Kidney (tissue), 14 donors: ENCODE measurements around the gene OR6B1. TPM values are rescaled to one million over a fixed set of nuclear protein-coding genes. Genes with fewer than 3 reads are reported as not detected.

ENCODE experiments used
- DNase-seq, 5 donors: peaks; one replicate each; pipeline ENCODE4 v3.0.0-alpha.2; 2013 to 2020
- FAIRE-seq: peaks from 2 replicates; lab custom pipeline; 2012; peaks lifted over from hg19 to GRCh38; lab: Jason Lieb, UNC
- H3K27ac ChIP-seq, 2 donors: one replicate each; pipeline ENCODE4 v1.7.0; 2013; ENCODE audit warnings: low read depth in 2 of 2, low read length in 2 of 2, inconsistent platforms in 1 of 2
- H3K27me3 ChIP-seq: one replicate; pipeline ENCODE4 v1.7.1; 2013; ENCODE audit warnings: low read length, inconsistent platforms; ENCODE audit not compliant: control insufficient read depth, insufficient read depth
- H3K36me3 ChIP-seq, 3 donors: one replicate each; pipeline versions ENCODE4 v1.7.0 to v1.7.1; 2013; ENCODE audit warnings: low read length in 3 of 3, control low read depth in 1 of 3, inconsistent platforms in 1 of 3; ENCODE audit not compliant: insufficient read depth in 3 of 3, control insufficient read depth in 2 of 3
- H3K4me1 ChIP-seq, 3 donors: one replicate each; pipeline versions ENCODE4 v1.7.0 to v1.7.1; 2013; ENCODE audit warnings: low read length in 3 of 3, inconsistent platforms in 1 of 3, low read depth in 1 of 3; ENCODE audit not compliant: control insufficient read depth in 2 of 3, insufficient read depth in 2 of 3
- H3K4me3 ChIP-seq, 3 donors: one replicate each; pipeline versions ENCODE4 v1.7.0 to v1.8.1; 2013; ENCODE audit warnings: low read length in 3 of 3, control low read depth in 1 of 3, inconsistent platforms in 1 of 3
- H3K9ac ChIP-seq, 3 donors: one replicate each; pipeline versions ENCODE4 v1.7.0 to v1.7.1; 2013; ENCODE audit warnings: low read length in 3 of 3, control low read depth in 1 of 3, inconsistent platforms in 1 of 3
- H3K9me3 ChIP-seq, 3 donors: one replicate each; pipeline versions ENCODE4 v1.7.0 to v1.7.1; 2013; ENCODE audit warnings: low read length in 3 of 3, control low read depth in 1 of 3, inconsistent platforms in 1 of 3; ENCODE audit not compliant: control insufficient read depth in 2 of 3, insufficient read depth in 1 of 3
- CTCF ChIP-seq: IDR thresholded peaks from 3 replicates; pipeline ENCODE4 v1.5.1; 2012; ENCODE audit warnings: mild to moderate bottlenecking, moderate library complexity, borderline replicate concordance; ENCODE audit not compliant: insufficient read depth; ENCODE audit errors: extremely low read depth
- intact Hi-C: fragments of 100-400 bp; cut with DNase I; formaldehyde crosslinking; loops from one replicate; pipeline ENCODE4 v1.11.1; 2022
- polyA plus RNA-seq: library from polyadenylated mRNA; stranded (reverse); fragments of 350-450 nt; fragmentation: Illumina TruSeq; extraction: RNeasy Lipid Tissue Mini Kit (QIAGEN cat#74804); gene quantifications from one replicate; pipeline ENCODE4 v1.2.3, GENCODE V29; 2014; ENCODE audit warnings: low read depth, low replicate concordance; ENCODE audit not compliant: insufficient read depth
- total RNA-seq: library from RNA; stranded (reverse); fragmentation: NEBNext Ultra II Directional; extraction: Animal tissue kit (Norgen Biotek cat#: 25700); gene quantifications from one replicate; pipeline ENCODE4 v1.2.1, GENCODE V29; 2021
- donor health status: control.
- donor health status: control.
- donor health status: control.
- donor health status: control.
- donor health status: control.
- donor health status: DM: yes; HTN: yes; CAD: no.
- donor health status: Normal renal cell carcinoma (clear cell type).

Gene OR6B1
- total and polyA plus RNA-seq, 2 donors from 2014 or later = not detected

DNA sequence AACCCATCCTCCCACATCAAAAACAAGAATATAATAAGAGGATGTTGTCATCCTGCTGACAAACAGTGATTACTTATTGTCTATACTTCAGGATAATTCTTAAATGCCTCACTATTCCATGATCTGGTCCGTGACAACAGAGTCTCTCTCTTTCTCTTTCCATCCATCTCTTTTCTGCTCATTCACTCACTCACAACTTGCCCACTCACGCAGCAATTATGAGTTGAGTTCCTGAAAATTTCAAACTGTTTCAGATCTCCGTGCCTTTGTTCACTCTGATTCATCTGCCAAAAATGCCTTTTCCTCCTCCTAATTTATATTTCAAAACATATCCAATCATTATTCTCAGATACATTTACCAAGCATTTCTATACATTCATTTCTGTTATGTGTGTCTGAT, 1.4 kb downstream of the OR6B1 start:
- Histone ChIP-seq H3K27me3 (no peaks in the 10 kb centered on the region), H3K9ac (no peak overlapping the region), H3K27ac (no peak overlapping the region), H3K36me3 (no peaks in the 10 kb centered on the region), H3K9me3 (no peaks in the 10 kb centered on the region), H3K4me1 (no peaks in the 10 kb centered on the region), H3K4me3 (no peak overlapping the region)
- FAIRE-seq (no peak), DNase-seq (no peak)
- intact Hi-C loops = no loop called here
- no peak for TF ChIP-seq CTCF

DNA sequence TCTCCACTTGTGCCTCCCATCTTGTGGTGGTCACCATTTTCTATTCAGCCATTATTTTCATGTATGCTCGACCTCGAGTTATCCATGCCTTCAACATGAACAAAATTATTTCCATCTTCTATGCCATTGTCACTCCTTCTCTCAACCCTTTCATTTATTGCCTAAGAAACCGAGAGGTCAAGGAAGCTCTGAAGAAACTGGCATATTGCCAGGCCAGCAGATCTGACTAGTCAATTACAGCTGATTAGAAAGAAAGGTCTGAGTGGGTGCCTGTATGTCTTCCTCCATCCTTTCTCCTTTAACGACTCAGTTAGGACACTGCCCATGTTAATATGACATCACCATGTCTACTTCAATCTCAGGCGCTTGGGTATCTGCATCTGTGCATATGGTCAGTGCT, 4.6 kb downstream of the OR6B1 start:
- TF ChIP-seq CTCF = no peak
- DNase-seq = no peak
- Histone ChIP-seq H3K9me3 (no peaks in the 10 kb centered on the region), H3K27me3 (no peaks in the 10 kb centered on the region), H3K4me1 (no peaks in the 10 kb centered on the region), H3K27ac (no peak overlapping the region), H3K4me3 (no peak overlapping the region), H3K36me3 (no peaks in the 10 kb centered on the region), H3K9ac (no peak overlapping the region)
- intact Hi-C loops = no loop called here
- FAIRE-seq = no peak

- no peak overlapping the region for H3K27ac ChIP-seq
- H3K4me3 ChIP-seq = no peak overlapping the region
- FAIRE-seq = no peak
- H3K9ac ChIP-seq = no peak overlapping the region
- intact Hi-C loops = no loop called here
- no peaks in the 10 kb centered on the region for H3K4me1 ChIP-seq
- H3K36me3 ChIP-seq = no peaks in the 10 kb centered on the region
- H3K9me3 ChIP-seq = no peaks in the 10 kb centered on the region
- H3K27me3 ChIP-seq = no peaks in the 10 kb centered on the region
- no peak for TF ChIP-seq CTCF
- no peak for DNase-seq
Measured at GRCh38 chr7:144006029-144006691, 6.0 kb downstream of the OR6B1 start.

DNA sequence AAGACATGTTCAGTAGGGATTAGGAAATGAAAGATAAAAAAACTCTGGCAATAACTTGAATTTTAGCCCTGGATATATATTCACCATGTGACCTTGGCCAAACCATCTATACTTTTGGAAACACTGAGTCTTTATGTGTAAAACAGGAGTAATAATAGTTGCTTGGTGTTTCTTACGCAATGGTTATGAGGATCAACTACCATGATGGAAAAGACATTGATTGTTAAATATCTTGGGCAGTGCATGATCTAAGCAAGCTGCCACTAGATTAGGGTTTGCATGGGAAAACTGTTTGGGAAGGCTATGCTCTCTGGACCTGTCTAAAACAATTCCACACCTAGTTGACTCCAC, 6.5 kb downstream of the OR6B1 start:
- H3K4me3 ChIP-seq = no peak overlapping the region
- DNase-seq = no peak
- H3K27me3 ChIP-seq = no peaks in the 10 kb centered on the region
- H3K9me3 ChIP-seq = no peaks in the 10 kb centered on the region
- H3K36me3 ChIP-seq = no peaks in the 10 kb centered on the region
- no peak for TF ChIP-seq CTCF
- no peak overlapping the region for H3K27ac ChIP-seq
- intact Hi-C loops = no loop called here
- no peak for FAIRE-seq
- no peaks in the 10 kb centered on the region for H3K4me1 ChIP-seq
- no peak overlapping the region for H3K9ac ChIP-seq
